Measurements from ENCODE around the gene VPS16. TPM values are rescaled to one million over a fixed set of nuclear protein-coding genes. Genes with fewer than 3 reads are reported as not detected.

The VPS16 gene
- total RNA-seq, 3 donors from 2014 or later (not counting 1 experiment from before 2014, with no cell fraction given): 108 to 118 (median 109) TPM

GRCh38 chr20:2869381-2869780 lies 28.8 kb downstream of the VPS16 start:
- H3K4me1 ChIP-seq (ENCODE audit: control insufficient read depth, insufficient read depth, low read length): peaks cover 72% of the 10 kb centered on the region
- WGBS (ENCODE audit: insufficient coverage): 97% methylated on average over 3 of the region's 3 CpGs
- Mint-ChIP-seq H3K27me3 (ENCODE audit: low read depth in 2 of 2) (no peaks in the 10 kb centered on the region), H3K36me3 (no peaks in the 10 kb centered on the region), H3K4me1 (peaks cover 67 to 74% of the 10 kb centered on the region in 2 donors), H3K4me3 (peak overlapping the region; percentile 32), H3K27ac (peak overlapping the region; percentile 41 to 43), H3K9me3 (no peaks in the 10 kb centered on the region)
- H3K9me3 ChIP-seq (ENCODE audit: control insufficient read depth, insufficient read depth, low read length): no peaks in the 10 kb centered on the region
- intact Hi-C loops (cut with micrococcal nuclease): no loop called here
- H3K27me3 ChIP-seq (ENCODE audit: control insufficient read depth, insufficient read depth, low read length): no peaks in the 10 kb centered on the region
- DNase-seq: no peak
- peaks cover 11% of the 10 kb centered on the region for H3K36me3 ChIP-seq (ENCODE audit: control insufficient read depth, insufficient read depth, low read length)
- no peak overlapping the region for H3K4me3 ChIP-seq (ENCODE audit: low read length)
- H3K27ac ChIP-seq (ENCODE audit: low read length): no peak overlapping the region
- ATAC-seq: no peak
- TF ChIP-seq, protein P1, sequence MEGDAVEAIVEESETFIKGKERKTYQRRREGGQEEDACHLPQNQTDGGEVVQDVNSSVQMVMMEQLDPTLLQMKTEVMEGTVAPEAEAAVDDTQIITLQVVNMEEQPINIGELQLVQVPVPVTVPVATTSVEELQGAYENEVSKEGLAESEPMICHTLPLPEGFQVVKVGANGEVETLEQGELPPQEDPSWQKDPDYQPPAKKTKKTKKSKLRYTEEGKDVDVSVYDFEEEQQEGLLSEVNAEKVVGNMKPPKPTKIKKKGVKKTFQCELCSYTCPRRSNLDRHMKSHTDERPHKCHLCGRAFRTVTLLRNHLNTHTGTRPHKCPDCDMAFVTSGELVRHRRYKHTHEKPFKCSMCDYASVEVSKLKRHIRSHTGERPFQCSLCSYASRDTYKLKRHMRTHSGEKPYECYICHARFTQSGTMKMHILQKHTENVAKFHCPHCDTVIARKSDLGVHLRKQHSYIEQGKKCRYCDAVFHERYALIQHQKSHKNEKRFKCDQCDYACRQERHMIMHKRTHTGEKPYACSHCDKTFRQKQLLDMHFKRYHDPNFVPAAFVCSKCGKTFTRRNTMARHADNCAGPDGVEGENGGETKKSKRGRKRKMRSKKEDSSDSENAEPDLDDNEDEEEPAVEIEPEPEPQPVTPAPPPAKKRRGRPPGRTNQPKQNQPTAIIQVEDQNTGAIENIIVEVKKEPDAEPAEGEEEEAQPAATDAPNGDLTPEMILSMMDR (IDR thresholded peaks at IDR 0.05): no peak

DNA sequence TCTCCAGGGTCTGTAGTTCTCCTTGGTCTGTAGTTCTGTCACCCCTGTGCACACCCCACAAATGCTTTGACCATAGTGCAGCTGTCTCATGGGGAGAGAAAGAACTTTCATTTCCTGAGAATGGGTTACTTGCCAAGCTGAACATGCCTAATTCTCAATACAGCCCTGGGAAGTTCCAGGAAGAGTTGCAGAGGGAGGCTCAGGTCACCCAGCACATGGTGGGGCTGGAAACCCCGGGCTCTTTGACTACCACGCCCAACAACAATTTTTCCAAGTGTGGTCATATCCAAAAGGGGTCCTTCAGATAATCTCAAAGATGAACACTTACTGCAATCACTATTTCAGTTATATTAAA lies 30.5 kb downstream of the VPS16 start:
- no peaks in the 10 kb centered on the region for H3K9me3 Mint-ChIP-seq
- Histone ChIP-seq H3K27me3 (ENCODE audit: control insufficient read depth, insufficient read depth, low read length) (no peaks in the 10 kb centered on the region), H3K4me3 (ENCODE audit: low read length) (no peak overlapping the region), H3K9me3 (ENCODE audit: control insufficient read depth, insufficient read depth, low read length) (no peaks in the 10 kb centered on the region), H3K4me1 (ENCODE audit: control insufficient read depth, insufficient read depth, low read length) (peaks cover 69% of the 10 kb centered on the region), H3K27ac (ENCODE audit: low read length) (no peak overlapping the region), H3K36me3 (ENCODE audit: control insufficient read depth, insufficient read depth, low read length) (peaks cover 5% of the 10 kb centered on the region)
- intact Hi-C loops (cut with micrococcal nuclease): loop anchor here (5.0 kb wide), 1 partner anchor 36 kb away; no protein-coding TSS in a partner anchor
- peaks cover 70 to 74% of the 10 kb centered on the region in 2 donors for H3K4me1 Mint-ChIP-seq
- no peaks in the 10 kb centered on the region for H3K27me3 Mint-ChIP-seq (ENCODE audit: low read depth in 2 of 2)
- DNase-seq (no peak), ATAC-seq (no peak)
- peak overlapping the region; percentile 74 to 85 for H3K27ac Mint-ChIP-seq
- TF ChIP-seq, protein P1 (IDR thresholded peaks at IDR 0.05): no peak
- H3K4me3 Mint-ChIP-seq: peak overlapping the region; percentile 91
- 66% methylated on average over 2 of the region's 2 CpGs for WGBS (ENCODE audit: insufficient coverage)
- H3K36me3 Mint-ChIP-seq: no peaks in the 10 kb centered on the region

GRCh38 chr20:2871661-2872458 lies 31.3 kb downstream of the VPS16 start:
- Histone ChIP-seq H3K4me3 (ENCODE audit: low read length) (peak overlapping the region; percentile 67), H3K36me3 (ENCODE audit: control insufficient read depth, insufficient read depth, low read length) (no peaks in the 10 kb centered on the region), H3K9me3 (ENCODE audit: control insufficient read depth, insufficient read depth, low read length) (no peaks in the 10 kb centered on the region), H3K27ac (ENCODE audit: low read length) (peak overlapping the region; percentile 58), H3K4me1 (ENCODE audit: control insufficient read depth, insufficient read depth, low read length) (peaks cover 62% of the 10 kb centered on the region), H3K27me3 (ENCODE audit: control insufficient read depth, insufficient read depth, low read length) (no peaks in the 10 kb centered on the region)
- intact Hi-C loops (cut with micrococcal nuclease): loop anchor here (2.0 to 5.0 kb wide), 2 partner anchors 31 to 35 kb away; partner anchors contain the start of genes PCED1A and VPS16
- peak in 1 of 2 donors; percentile 20 for DNase-seq
- WGBS (ENCODE audit: insufficient coverage): 19% methylated on average over 28 of the region's 34 CpGs
- TF ChIP-seq, protein P1 (IDR thresholded peaks at IDR 0.05): no peak
- no peaks in the 10 kb centered on the region for H3K27me3 Mint-ChIP-seq (ENCODE audit: low read depth in 2 of 2)
- peaks cover 70 to 74% of the 10 kb centered on the region in 2 donors for H3K4me1 Mint-ChIP-seq
- H3K4me3 Mint-ChIP-seq: peak overlapping the region; percentile 91
- no peaks in the 10 kb centered on the region for H3K36me3 Mint-ChIP-seq
- H3K27ac Mint-ChIP-seq: peak overlapping the region; percentile 74 to 85
- ATAC-seq: peak in 2 of 3 donors; percentile 7 to 11
- H3K9me3 Mint-ChIP-seq: no peaks in the 10 kb centered on the region
